Measurements from ENCODE around the gene HPS4. TPM values are rescaled to one million over a fixed set of nuclear protein-coding genes. Genes with fewer than 3 reads are reported as not detected.
A peak's percentile ranks its signal among the peaks of the same experiment; 100 is the strongest.

The HPS4 gene
- total RNA-seq, 1 experiment from 2014 or later = 21.2 TPM

GRCh38 chr22:26508148-26508547 is 24.6 kb upstream of the HPS4 start:
- H2AFZ ChIP-seq = no peak overlapping the region
- no peaks in the 10 kb centered on the region for H4K20me1 ChIP-seq (ENCODE audit: insufficient read depth)
- no peak for TF ChIP-seq EZH2 (IDR thresholded peaks at IDR 0.05; ENCODE audit: low read depth)
- TF ChIP-seq, protein P1, sequence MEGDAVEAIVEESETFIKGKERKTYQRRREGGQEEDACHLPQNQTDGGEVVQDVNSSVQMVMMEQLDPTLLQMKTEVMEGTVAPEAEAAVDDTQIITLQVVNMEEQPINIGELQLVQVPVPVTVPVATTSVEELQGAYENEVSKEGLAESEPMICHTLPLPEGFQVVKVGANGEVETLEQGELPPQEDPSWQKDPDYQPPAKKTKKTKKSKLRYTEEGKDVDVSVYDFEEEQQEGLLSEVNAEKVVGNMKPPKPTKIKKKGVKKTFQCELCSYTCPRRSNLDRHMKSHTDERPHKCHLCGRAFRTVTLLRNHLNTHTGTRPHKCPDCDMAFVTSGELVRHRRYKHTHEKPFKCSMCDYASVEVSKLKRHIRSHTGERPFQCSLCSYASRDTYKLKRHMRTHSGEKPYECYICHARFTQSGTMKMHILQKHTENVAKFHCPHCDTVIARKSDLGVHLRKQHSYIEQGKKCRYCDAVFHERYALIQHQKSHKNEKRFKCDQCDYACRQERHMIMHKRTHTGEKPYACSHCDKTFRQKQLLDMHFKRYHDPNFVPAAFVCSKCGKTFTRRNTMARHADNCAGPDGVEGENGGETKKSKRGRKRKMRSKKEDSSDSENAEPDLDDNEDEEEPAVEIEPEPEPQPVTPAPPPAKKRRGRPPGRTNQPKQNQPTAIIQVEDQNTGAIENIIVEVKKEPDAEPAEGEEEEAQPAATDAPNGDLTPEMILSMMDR (conservative IDR thresholded peaks at IDR 0.05) = no peak
- BruUV-seq (replicated peaks) = no TSS peak
- no peak for DNase-seq
- H3K79me2 ChIP-seq (ENCODE audit: low read depth) = peaks cover 28% of the 10 kb centered on the region
- no peak overlapping the region for H3K4me2 ChIP-seq
- intact Hi-C loops (cut with micrococcal nuclease; ENCODE audit: unreplicated experiment) = no loop called here
- no peaks in the 10 kb centered on the region for H3K9me3 ChIP-seq (ENCODE audit: insufficient read depth, low read depth)
- H3K27me3 ChIP-seq (ENCODE audit: insufficient read depth, low read depth) = no peaks in the 10 kb centered on the region
- POLR2A ChIA-PET (ENCODE audit: unreplicated experiment) = no interaction called here
- CTCF ChIA-PET = no interaction called here
- H3K36me3 ChIP-seq (ENCODE audit: low read depth) = peaks cover 19% of the 10 kb centered on the region; the same call in 1 of the 2 replicates
- H3K27ac ChIP-seq = no peak overlapping the region
- no peaks in the 10 kb centered on the region for H3F3A ChIP-seq (ENCODE audit: insufficient read depth, low read depth)
- H3K9me2 ChIP-seq (ENCODE audit: insufficient read depth) = no peaks in the 10 kb centered on the region
- peaks cover 10% of the 10 kb centered on the region for H3K4me1 ChIP-seq (replicated peaks; ENCODE audit: insufficient read depth)
- no peak overlapping the region for H3K4me3 ChIP-seq

DNA sequence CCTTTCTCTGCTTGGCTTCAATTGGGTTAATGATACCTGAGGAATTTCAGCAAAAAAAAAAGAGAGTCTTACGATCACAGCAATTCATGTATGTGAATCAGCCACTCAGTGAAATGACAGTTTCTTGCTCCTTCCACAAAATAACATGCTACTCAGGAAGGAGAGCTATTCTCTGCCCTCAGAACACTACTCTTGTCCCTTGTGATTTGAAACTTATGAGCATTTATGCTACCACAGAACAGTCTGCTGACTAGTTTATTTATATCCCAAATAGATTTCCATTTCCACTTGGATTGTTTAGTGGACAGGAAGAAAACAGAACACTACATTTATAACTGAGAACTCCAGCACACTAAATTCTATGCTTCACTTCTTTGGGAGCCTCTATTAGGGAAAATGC is 20.2 kb upstream of the HPS4 start:
- H2AFZ ChIP-seq = no peak overlapping the region
- no peak for DNase-seq
- POLR2A ChIA-PET (ENCODE audit: unreplicated experiment) = interaction anchor here (0.6 kb wide), 1 partner anchor 134 kb away, joined by 3 read pairs; no protein-coding TSS in a partner anchor
- no peak overlapping the region for H3K4me2 ChIP-seq
- H3K9me3 ChIP-seq (ENCODE audit: insufficient read depth, low read depth) = no peaks in the 10 kb centered on the region
- no peaks in the 10 kb centered on the region for H3F3A ChIP-seq (ENCODE audit: insufficient read depth, low read depth)
- no peaks in the 10 kb centered on the region for H3K4me1 ChIP-seq (replicated peaks; ENCODE audit: insufficient read depth)
- intact Hi-C loops (cut with micrococcal nuclease; ENCODE audit: unreplicated experiment) = no loop called here
- TF ChIP-seq, protein P1 (conservative IDR thresholded peaks at IDR 0.05) = no peak
- no peak for TF ChIP-seq EZH2 (IDR thresholded peaks at IDR 0.05; ENCODE audit: low read depth)
- no peak overlapping the region for H3K4me3 ChIP-seq
- no peaks in the 10 kb centered on the region for H3K9me2 ChIP-seq (ENCODE audit: insufficient read depth)
- no peaks in the 10 kb centered on the region; the same call in none of the 2 replicates for H4K20me1 ChIP-seq (ENCODE audit: insufficient read depth)
- CTCF ChIA-PET = no interaction called here
- H3K79me2 ChIP-seq (ENCODE audit: low read depth) = no peaks in the 10 kb centered on the region
- H3K27me3 ChIP-seq (ENCODE audit: insufficient read depth, low read depth) = no peaks in the 10 kb centered on the region
- H3K27ac ChIP-seq = no peak overlapping the region
- no TSS peak for BruUV-seq (replicated peaks)
- H3K36me3 ChIP-seq (ENCODE audit: low read depth) = peaks cover 37% of the 10 kb centered on the region

GRCh38 chr22:26502688-26503561 is 19.3 kb upstream of the HPS4 start:
- ChIA-PET CTCF (interaction anchor here (0.6 kb wide), 2 partner anchors 141 to 716 kb away, joined by 3 to 11 read pairs; no protein-coding TSS in a partner anchor), POLR2A (ENCODE audit: unreplicated experiment) (interaction anchor here (0.6 kb wide), 1 partner anchor 151 kb away, joined by 3 read pairs; no protein-coding TSS in a partner anchor)
- no peaks in the 10 kb centered on the region; the same call in none of the 2 replicates for H4K20me1 ChIP-seq (ENCODE audit: insufficient read depth)

More at GRCh38 chr22:26502688-26503561, 19.3 kb upstream of the HPS4 start:
- Histone ChIP-seq H3K9me3 (ENCODE audit: insufficient read depth, low read depth) (no peaks in the 10 kb centered on the region), H3K9me2 (ENCODE audit: insufficient read depth) (no peaks in the 10 kb centered on the region), H3K36me3 (ENCODE audit: low read depth) (peaks cover 37% of the 10 kb centered on the region), H3F3A (ENCODE audit: insufficient read depth, low read depth) (no peaks in the 10 kb centered on the region), H3K4me2 (no peak overlapping the region), H3K27ac (no peak overlapping the region), H3K4me3 (no peak overlapping the region), H2AFZ (no peak overlapping the region), H3K4me1 (replicated peaks; ENCODE audit: insufficient read depth) (no peaks in the 10 kb centered on the region), H3K79me2 (ENCODE audit: low read depth) (no peaks in the 10 kb centered on the region), H3K27me3 (ENCODE audit: insufficient read depth, low read depth) (no peaks in the 10 kb centered on the region)
- TF ChIP-seq, protein P1 (conservative IDR thresholded peaks at IDR 0.05) = peak; percentile 58; the same call in 1 of the 2 replicates
- TF ChIP-seq EZH2 (IDR thresholded peaks at IDR 0.05; ENCODE audit: low read depth) = no peak
- DNase-seq = no peak
- intact Hi-C loops (cut with micrococcal nuclease; ENCODE audit: unreplicated experiment) = no loop called here
- BruUV-seq (replicated peaks) = no TSS peak

Measured in PC-9 (cell line).